Smooth muscle cell of the brain vasculature (primary cell): ENCODE data around the gene RFX5.
A peak's percentile ranks its signal among the peaks of the same experiment; 100 is the strongest.
"Not testable (repeated sequence)": the region's sequence is repeated elsewhere in the genome, so short reads cannot be mapped to it uniquely, and the experiment has no call there.

Experiments used
- DNase-seq: peaks from one replicate; pipeline ENCODE4 v3.0.0-alpha.2; 2012; ENCODE audit warnings: low read depth, low spot score

The RFX5 gene

GRCh38 chr1:151362308-151363155 lies 15.5 kb upstream of the RFX5 start:
- DNase-seq = no peak

- DNase-seq = no peak
Observed at GRCh38 chr1:151361883-151362282, 14.8 kb upstream of the RFX5 start.

GRCh38 chr1:151356696-151357095 lies 9.6 kb upstream of the RFX5 start:
- no peak for DNase-seq

GRCh38 chr1:151352021-151352718 lies 5.1 kb upstream of the RFX5 start:
- no peak for DNase-seq

GRCh38 chr1:151350323-151350722 lies 3.3 kb upstream of the RFX5 start:
- not testable (repeated sequence) for DNase-seq

GRCh38 chr1:151347523-151348246 lies 633 bp upstream of the RFX5 start:
- no peak for DNase-seq

GRCh38 chr1:151346082-151346768 lies 827 bp downstream of the RFX5 start:
- no peak for DNase-seq

- DNase-seq = no peak
Observed at GRCh38 chr1:151344291-151344690, 2.8 kb downstream of the RFX5 start.

- no peak for DNase-seq
Observed at GRCh38 chr1:151343587-151343986, 3.5 kb downstream of the RFX5 start.

GRCh38 chr1:151342569-151342968 lies 4.5 kb downstream of the RFX5 start:
- DNase-seq = no peak

GRCh38 chr1:151342021-151342420 lies 5.0 kb downstream of the RFX5 start:
- DNase-seq = no peak

GRCh38 chr1:151340870-151341754 lies 5.9 kb downstream of the RFX5 start:
- no peak for DNase-seq

- no peak for DNase-seq
Observed at GRCh38 chr1:151336556-151336955, 10.5 kb downstream of the RFX5 start.

GRCh38 chr1:151334822-151335221 lies 12.2 kb downstream of the RFX5 start:
- no peak for DNase-seq

GRCh38 chr1:151327903-151328674 lies 19.0 kb downstream of the RFX5 start:
- DNase-seq = no peak

GRCh38 chr1:151327223-151327902 lies 19.7 kb downstream of the RFX5 start, which contains the start of gene PI4KB:
TSS of gene PI4KB (minus strand) at chr1:151327416. CDS start at chr1:151316481, 10,935 bp downstream.
- peak; percentile 96 for DNase-seq

GRCh38 chr1:151326619-151327222 lies 20.3 kb downstream of the RFX5 start:
- no peak for DNase-seq

- no peak for DNase-seq
Observed at GRCh38 chr1:151325646-151326429, 21.2 kb downstream of the RFX5 start.
